Measurements from ENCODE around the gene RERE.
"Not testable (repeated sequence)": the region's sequence is repeated elsewhere in the genome, so short reads cannot be mapped to it uniquely, and the experiment has no call there.

The RERE gene

GRCh38 chr1:8468751-8469150, 348.7 kb downstream of the RERE start:
- no peak for DNase-seq

- DNase-seq, result no peak
These were observed 350.1 kb downstream of the RERE start for GRCh38 chr1:8467308-8467707.

GRCh38 chr1:8465692-8466091, 351.7 kb downstream of the RERE start:
- DNase-seq, result peak in 1 of 4 experiments; percentile 10

GRCh38 chr1:8465013-8465412, 352.4 kb downstream of the RERE start:
- no peak for DNase-seq

- no peak for DNase-seq
These were observed 353.1 kb downstream of the RERE start for GRCh38 chr1:8464377-8464776.

- DNase-seq, result peak; percentile 61 to 86 (median 68)
These were observed 354.1 kb downstream of the RERE start for GRCh38 chr1:8463144-8463927.

- DNase-seq, result no peak
These were observed 355.0 kb downstream of the RERE start for GRCh38 chr1:8462371-8462892.

GRCh38 chr1:8461351-8462110, 355.9 kb downstream of the RERE start:
- DNase-seq, result no peak

- no peak for DNase-seq
These were observed 356.7 kb downstream of the RERE start for GRCh38 chr1:8460784-8461183.

- no peak for DNase-seq
These were observed 357.3 kb downstream of the RERE start for GRCh38 chr1:8460132-8460544.

- peak in 2 of 4 experiments; percentile 27 to 28 for DNase-seq
These were observed 358.8 kb downstream of the RERE start for GRCh38 chr1:8458607-8459006.

GRCh38 chr1:8457760-8458381, 359.6 kb downstream of the RERE start:
- DNase-seq, result peak in 3 of 4 experiments; percentile 17 to 53 (median 49)

GRCh38 chr1:8456991-8457390, 360.4 kb downstream of the RERE start:
- DNase-seq, result no peak

GRCh38 chr1:8456308-8456912, 361.0 kb downstream of the RERE start:
- DNase-seq, result no peak

GRCh38 chr1:8455700-8456307, 361.6 kb downstream of the RERE start:
- no peak for DNase-seq

GRCh38 chr1:8450312-8450711, 367.1 kb downstream of the RERE start:
- DNase-seq, result no peak

GRCh38 chr1:8448911-8449661, 368.4 kb downstream of the RERE start:
- DNase-seq, result peak in 2 of 4 experiments; percentile 18 to 23

GRCh38 chr1:8448505-8448904, 368.9 kb downstream of the RERE start:
- DNase-seq, result not testable (repeated sequence)

GRCh38 chr1:8447616-8448150, 369.8 kb downstream of the RERE start:
- DNase-seq, result no peak

- not testable (repeated sequence) for DNase-seq
These were observed 371.3 kb downstream of the RERE start for GRCh38 chr1:8446119-8446518.

- peak in 3 of 4 experiments; percentile 27 to 49 (median 47) for DNase-seq
These were observed 373.8 kb downstream of the RERE start for GRCh38 chr1:8443558-8444194.
